Stimulated activated naive CD4-positive, alpha-beta T cell (primary cell): ENCODE results near the gene SLC9A6.
"Not testable (repeated sequence)": the region's sequence is repeated elsewhere in the genome, so short reads cannot be mapped to it uniquely, and the experiment has no call there.

Experiments used
- DNase-seq, 6 experiments: peaks; one replicate each; lab custom pipeline; 2025; lab: John Stamatoyannopoulos, UW

SLC9A6 gene

GRCh38 chrX:136063340-136064079, 78.3 kb downstream of the SLC9A6 start:
- DNase-seq, result no peak

GRCh38 chrX:136064661-136065043, 79.4 kb downstream of the SLC9A6 start:
- no peak for DNase-seq

- peak; percentile 5 to 77 (median 56) for DNase-seq
Measured at GRCh38 chrX:136065044-136065671, 79.9 kb downstream of the SLC9A6 start.

- no peak for DNase-seq
Measured at GRCh38 chrX:136067097-136067496, 81.9 kb downstream of the SLC9A6 start.

- no peak for DNase-seq
Measured at GRCh38 chrX:136067966-136068365, 82.7 kb downstream of the SLC9A6 start.

GRCh38 chrX:136076942-136077341, 91.7 kb downstream of the SLC9A6 start:
- no peak for DNase-seq

GRCh38 chrX:136080766-136081165, 95.5 kb downstream of the SLC9A6 start:
- DNase-seq, result no peak

GRCh38 chrX:136086521-136086920, 101.3 kb downstream of the SLC9A6 start:
- no peak for DNase-seq

GRCh38 chrX:136091898-136092297, 106.7 kb downstream of the SLC9A6 start:
- not testable (repeated sequence) for DNase-seq

- no peak for DNase-seq
Measured at GRCh38 chrX:136094962-136095361, 109.7 kb downstream of the SLC9A6 start.
